HCT116 (cell line): ENCODE results near the gene HDGFL1. TPM values are rescaled to one million over a fixed set of nuclear protein-coding genes. Genes with fewer than 3 reads are reported as not detected.

Source experiments
- ATAC-seq: fragments of 200-7000 bp; cut with Tn5 transposase; 2 replicates; pipeline ENCODE4 v1.9.1; 2020; ENCODE audit warnings: mild to moderate bottlenecking, moderate library complexity
- BruUV-seq: library from RNA; stranded (reverse); fragments of 400-500 nt; replicated peaks from 2 replicates; lab custom pipeline; 2021; lab: Mats Ljungman, UMichigan
- CTCF ChIA-PET: fragments of 300-600 bp; sonication (Branson Sonifier 250); formaldehyde crosslinking; loops from one replicate; lab custom pipeline; 2021; ENCODE audit warnings: antibody characterized with exemption; lab: Charles Lee
- POLR2A ChIA-PET: fragments of 300-600, 350-600 bp; sonication (Branson Sonifier 250); formaldehyde crosslinking; loops from one replicate; lab custom pipeline; 2021; ENCODE audit warnings: antibody characterized with exemption; lab: Charles Lee
- RAD21 ChIA-PET, 2 experiments: fragments of 300-600 bp; sonication (Branson Sonifier 250); formaldehyde crosslinking; loops; one replicate each; lab custom pipeline; 2023; ENCODE audit warnings: low total read pairs in 2 of 2; ENCODE audit not compliant: uncharacterized antibody in 2 of 2, unreplicated experiment in 2 of 2, low non-redundant PET in 1 of 2; lab: Charles Lee
- DNase-seq: peaks from one replicate; pipeline ENCODE4 v3.0.0-alpha.2; 2010; ENCODE audit warnings: low read depth, low spot score
- H2AFZ ChIP-seq: fragments of 200-600 bp; shearing (Covaris generic), sonication (generic); 2 replicates; pipeline ENCODE4 v1.6.1; 2017; ENCODE audit warnings: low read depth, mixed run types, mixed read lengths, antibody characterized with exemption, low read length; ENCODE audit not compliant: poor library complexity, severe bottlenecking
- H3K27ac ChIP-seq: 2 replicates; pipeline ENCODE4 v1.5.1; 2012; ENCODE audit warnings: low read depth, low read length
- H3K27me3 ChIP-seq: fragments of 200-600 bp; sonication (generic); 2 replicates; pipeline ENCODE4 v1.6.1; 2016; ENCODE audit warnings: mixed run types, low read length, mixed read lengths; ENCODE audit not compliant: insufficient read depth
- H3K36me3 ChIP-seq, 2 experiments: fragments of 200-500 bp in 1 of 2; fragments of 200-600 bp in 1 of 2; sonication (Bioruptor generic) in 1 of 2; sonication (generic) in 1 of 2; 2 replicates each; pipeline versions ENCODE4 v1.5.1 to v1.6.1; 2014 to 2016; ENCODE audit warnings: low read length in 2 of 2, inconsistent platforms in 1 of 2, mixed read lengths in 1 of 2, mixed run types in 1 of 2; ENCODE audit not compliant: insufficient read depth in 2 of 2, control insufficient read depth in 1 of 2
- H3K4me1 ChIP-seq, 2 experiments: fragments of 200-600 bp in 1 of 2; sonication (generic) in 1 of 2; 2 replicates each; pipeline versions ENCODE4 v1.5.1 to v1.6.1; 2012 to 2017; ENCODE audit warnings: low read length in 2 of 2, inconsistent platforms in 1 of 2, mild to moderate bottlenecking in 1 of 2, mixed read lengths in 1 of 2, mixed run types in 1 of 2, moderate library complexity in 1 of 2; ENCODE audit not compliant: insufficient read depth in 2 of 2, control insufficient read depth in 1 of 2
- H3K4me2 ChIP-seq: fragments of 200-600 bp; sonication (generic); 2 replicates; pipeline ENCODE4 v1.6.1; 2017; ENCODE audit warnings: mixed run types, low read length, mixed read lengths
- H3K4me3 ChIP-seq, 2 experiments: fragments of 200-600 bp in 1 of 2; sonication (generic) in 1 of 2; replicated peaks in 1 of 2; 2 replicates each; pipeline ENCODE4 v1.5.1; 2011 to 2016; ENCODE audit warnings: low read length in 2 of 2, control low read depth in 1 of 2, low read depth in 1 of 2, mild to moderate bottlenecking in 1 of 2, mixed read lengths in 1 of 2, mixed run types in 1 of 2
- H3K79me2 ChIP-seq: fragments of 200-600 bp; sonication (generic); 2 replicates; pipeline ENCODE4 v1.6.1; 2017; ENCODE audit warnings: mild to moderate bottlenecking, mixed run types, low read length, moderate library complexity, mixed read lengths; ENCODE audit not compliant: insufficient read depth
- H3K9ac ChIP-seq: fragments of 200-600 bp; sonication (generic); 2 replicates; pipeline ENCODE4 v1.6.1; 2016; ENCODE audit warnings: low read length, mixed read lengths
- H3K9me2 ChIP-seq: fragments of 200-600 bp; sonication (generic), shearing (Covaris generic); 2 replicates; pipeline ENCODE4 v1.6.1; 2017; ENCODE audit warnings: mixed run types, mild to moderate bottlenecking, moderate library complexity; ENCODE audit not compliant: insufficient read depth
- H3K9me3 ChIP-seq, 2 experiments: fragments of 200-500 bp in 1 of 2; fragments of 200-600 bp in 1 of 2; sonication (Bioruptor generic) in 1 of 2; sonication (generic) in 1 of 2; 2 replicates each; pipeline ENCODE4 v1.6.1; 2014 to 2017; ENCODE audit warnings: low read length in 2 of 2, mixed read lengths in 2 of 2, inconsistent platforms in 1 of 2, low read depth in 1 of 2, mild to moderate bottlenecking in 1 of 2, mixed run types in 1 of 2, moderate library complexity in 1 of 2; ENCODE audit not compliant: control insufficient read depth in 1 of 2, insufficient read depth in 1 of 2
- H4K20me1 ChIP-seq: fragments of 200-600 bp; sonication (generic), shearing (Covaris generic); 2 replicates; pipeline ENCODE4 v1.6.1; 2017; ENCODE audit warnings: mixed run types, mild to moderate bottlenecking, moderate library complexity; ENCODE audit not compliant: insufficient read depth
- ATF3 ChIP-seq: IDR thresholded peaks from 2 replicates; pipeline ENCODE4 v1.6.1; 2012
- CEBPB ChIP-seq: IDR thresholded peaks from 2 replicates; pipeline ENCODE4 v1.6.1; 2012; ENCODE audit warnings: low read depth
- EGR1 ChIP-seq: IDR thresholded peaks from 2 replicates; pipeline ENCODE4 v1.6.1; 2012; ENCODE audit warnings: low read depth
- EZH2 ChIP-seq: fragments of 200-600 bp; sonication (generic); IDR thresholded peaks from 2 replicates; pipeline ENCODE4 v1.6.1; 2017; ENCODE audit warnings: antibody characterized with exemption, mixed run types
- EZH2phosphoT487 ChIP-seq: fragments of 200-600 bp; IDR thresholded peaks from 2 replicates; pipeline ENCODE4 v1.6.1; 2018; ENCODE audit warnings: antibody characterized with exemption, borderline replicate concordance
- JUND ChIP-seq: IDR thresholded peaks from 2 replicates; pipeline ENCODE4 v1.6.1; 2012
- POLR2A ChIP-seq: IDR thresholded peaks from 2 replicates; pipeline ENCODE4 v1.7.0; 2011; ENCODE audit warnings: borderline replicate concordance; ENCODE audit not compliant: insufficient read depth, insufficient read length; ENCODE audit errors: extremely low read depth
- RAD21 ChIP-seq: IDR thresholded peaks from 2 replicates; pipeline ENCODE4 v1.6.1; 2012; ENCODE audit warnings: low read depth, mild to moderate bottlenecking
- SIN3A ChIP-seq: IDR thresholded peaks from 2 replicates; pipeline ENCODE4 v1.6.1; 2012; ENCODE audit warnings: low read depth
- SRF ChIP-seq: IDR thresholded peaks from 2 replicates; pipeline ENCODE4 v1.6.1; 2012; ENCODE audit warnings: low read depth
- TCF7L2 ChIP-seq: IDR thresholded peaks from 2 replicates; pipeline ENCODE4 v1.7.0; 2011; ENCODE audit warnings: borderline replicate concordance, inconsistent platforms; ENCODE audit not compliant: insufficient read depth, insufficient read length; ENCODE audit errors: extremely low read depth
- ZFX ChIP-seq: fragments of 450-650 bp; IDR thresholded peaks from 2 replicates; pipeline ENCODE4 v1.6.1; 2017
- ZNF274 ChIP-seq: fragments of 200-500 bp; sonication (Bioruptor generic); IDR thresholded peaks from 2 replicates; pipeline ENCODE4 v1.6.1; 2014; ENCODE audit warnings: mild to moderate bottlenecking, low read depth, low read length, inconsistent platforms
- intact Hi-C: fragments of 100-400 bp; cut with micrococcal nuclease; formaldehyde crosslinking; loops from 2 replicates; pipeline ENCODE4 v1.10.0; 2022
- total RNA-seq: library from RNA; stranded (reverse); gene quantifications from one replicate; pipeline ENCODE4 v1.2.1, GENCODE V29; 2021; ENCODE audit not compliant: unreplicated experiment
- TF ChIP-seq, protein P1 (sequence below), 3 experiments: fragments of 200-600 bp in 1 of 3; sonication (generic) in 1 of 3; IDR thresholded peaks in 2 of 3; conservative IDR thresholded peaks in 1 of 3; 2 replicates each; pipeline ENCODE4 v1.5.1; 2012 to 2017; ENCODE audit warnings: low read depth in 2 of 3, low read length in 2 of 3, antibody characterized with exemption in 1 of 3, borderline replicate concordance in 1 of 3, control low read depth in 1 of 3, mild to moderate bottlenecking in 1 of 3, mixed read lengths in 1 of 3, mixed run types in 1 of 3, moderate library complexity in 1 of 3; ENCODE audit not compliant: insufficient read depth in 1 of 3
- TF ChIP-seq, protein P2 (sequence below): IDR thresholded peaks from 2 replicates; pipeline ENCODE4 v1.6.1; 2012

Gene HDGFL1
- total RNA-seq, 1 experiment from 2014 or later: not detected

GRCh38 chr6:22580337-22580736, 11.0 kb downstream of the HDGFL1 start:
- TF ChIP-seq EZH2phosphoT487 (no peak), POLR2A (no peak), EGR1 (no peak), ZFX (no peak), ZNF274 (no peak), CEBPB (no peak), ATF3 (no peak), JUND (no peak), SIN3A (no peak), SRF (no peak), EZH2 (no peak), RAD21 (no peak), TCF7L2 (no peak)
- TF ChIP-seq, protein P1, sequence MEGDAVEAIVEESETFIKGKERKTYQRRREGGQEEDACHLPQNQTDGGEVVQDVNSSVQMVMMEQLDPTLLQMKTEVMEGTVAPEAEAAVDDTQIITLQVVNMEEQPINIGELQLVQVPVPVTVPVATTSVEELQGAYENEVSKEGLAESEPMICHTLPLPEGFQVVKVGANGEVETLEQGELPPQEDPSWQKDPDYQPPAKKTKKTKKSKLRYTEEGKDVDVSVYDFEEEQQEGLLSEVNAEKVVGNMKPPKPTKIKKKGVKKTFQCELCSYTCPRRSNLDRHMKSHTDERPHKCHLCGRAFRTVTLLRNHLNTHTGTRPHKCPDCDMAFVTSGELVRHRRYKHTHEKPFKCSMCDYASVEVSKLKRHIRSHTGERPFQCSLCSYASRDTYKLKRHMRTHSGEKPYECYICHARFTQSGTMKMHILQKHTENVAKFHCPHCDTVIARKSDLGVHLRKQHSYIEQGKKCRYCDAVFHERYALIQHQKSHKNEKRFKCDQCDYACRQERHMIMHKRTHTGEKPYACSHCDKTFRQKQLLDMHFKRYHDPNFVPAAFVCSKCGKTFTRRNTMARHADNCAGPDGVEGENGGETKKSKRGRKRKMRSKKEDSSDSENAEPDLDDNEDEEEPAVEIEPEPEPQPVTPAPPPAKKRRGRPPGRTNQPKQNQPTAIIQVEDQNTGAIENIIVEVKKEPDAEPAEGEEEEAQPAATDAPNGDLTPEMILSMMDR (IDR thresholded peaks at IDR 0.05 in 2 of 3, conservative IDR thresholded peaks at IDR 0.05 in 1 of 3; ENCODE audit: borderline replicate concordance in 1 of 3, insufficient read depth in 1 of 3, low read depth in 2 of 3, low read length in 2 of 3): no peak
- TF ChIP-seq, protein P2, sequence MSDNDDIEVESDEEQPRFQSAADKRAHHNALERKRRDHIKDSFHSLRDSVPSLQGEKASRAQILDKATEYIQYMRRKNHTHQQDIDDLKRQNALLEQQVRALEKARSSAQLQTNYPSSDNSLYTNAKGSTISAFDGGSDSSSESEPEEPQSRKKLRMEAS: no peak
- no peaks in the 10 kb centered on the region for H3K4me1 ChIP-seq
- H3K27ac ChIP-seq: no peak overlapping the region
- no peak overlapping the region for H3K9ac ChIP-seq
- ChIA-PET POLR2A (no interaction called here), RAD21 (no interaction called here), CTCF (no interaction called here)
- intact Hi-C loops: no loop called here
- no peak overlapping the region for H2AFZ ChIP-seq
- no peaks in the 10 kb centered on the region for H3K9me3 ChIP-seq
- H3K27me3 ChIP-seq: no peaks in the 10 kb centered on the region
- no TSS peak for BruUV-seq
- no peak overlapping the region for H3K4me3 ChIP-seq
- H3K4me2 ChIP-seq: no peak overlapping the region
- H4K20me1 ChIP-seq: no peaks in the 10 kb centered on the region
- no peak for DNase-seq
- no peak for ATAC-seq
- H3K9me2 ChIP-seq: no peaks in the 10 kb centered on the region
- H3K36me3 ChIP-seq: no peaks in the 10 kb centered on the region
- no peaks in the 10 kb centered on the region for H3K79me2 ChIP-seq
